Measurements from ENCODE around the gene FARSB.
"Not testable (repeated sequence)": the region's sequence is repeated elsewhere in the genome, so short reads cannot be mapped to it uniquely, and the experiment has no call there.

GRCh38 chr2:222693413-222693812 is 37.5 kb upstream of the FARSB start:
- TF ChIP-seq TARDBP (IDR thresholded peaks at IDR 0.05); ELF4 (IDR thresholded peaks at IDR 0.05); CTBP1 (IDR thresholded peaks at IDR 0.05; ENCODE audit: borderline replicate concordance); FOXM1 (IDR thresholded peaks at IDR 0.05; ENCODE audit: borderline replicate concordance); PKNOX1 (IDR thresholded peaks at IDR 0.05); BHLHE40 (IDR thresholded peaks at IDR 0.05; ENCODE audit: borderline replicate concordance); NFRKB (IDR thresholded peaks at IDR 0.05); SP1 (IDR thresholded peaks at IDR 0.05): not testable (repeated sequence)
